Femur (tissue), 1 donor: ENCODE results near the gene HSPA1A.
A peak's percentile ranks its signal among the peaks of the same experiment; 100 is the strongest.
"Not testable (repeated sequence)": the region's sequence is repeated elsewhere in the genome, so short reads cannot be mapped to it uniquely, and the experiment has no call there.

Experiments used
- DNase-seq: peaks from one replicate; pipeline ENCODE4 v3.0.0-alpha.2; 2017

HSPA1A gene

DNA sequence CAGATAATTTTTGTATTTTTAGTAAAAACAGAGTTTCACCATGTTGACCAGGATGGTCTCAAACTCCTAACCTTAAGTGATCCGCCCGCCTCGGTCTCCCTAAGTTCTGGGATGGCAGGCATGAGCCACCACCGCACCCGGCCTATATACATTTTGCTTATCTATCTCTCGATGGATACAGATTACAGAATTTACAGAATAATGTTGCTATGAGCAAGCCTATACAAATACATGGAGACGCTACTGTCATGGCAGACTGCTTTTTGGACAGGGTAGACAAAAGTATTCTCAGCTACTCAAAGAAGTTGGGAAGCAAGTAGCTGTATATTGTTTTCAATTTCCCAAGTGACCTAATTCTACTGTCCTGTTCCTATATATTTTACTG is 1.9 kb upstream of the HSPA1A start:
- no peak for DNase-seq

DNA sequence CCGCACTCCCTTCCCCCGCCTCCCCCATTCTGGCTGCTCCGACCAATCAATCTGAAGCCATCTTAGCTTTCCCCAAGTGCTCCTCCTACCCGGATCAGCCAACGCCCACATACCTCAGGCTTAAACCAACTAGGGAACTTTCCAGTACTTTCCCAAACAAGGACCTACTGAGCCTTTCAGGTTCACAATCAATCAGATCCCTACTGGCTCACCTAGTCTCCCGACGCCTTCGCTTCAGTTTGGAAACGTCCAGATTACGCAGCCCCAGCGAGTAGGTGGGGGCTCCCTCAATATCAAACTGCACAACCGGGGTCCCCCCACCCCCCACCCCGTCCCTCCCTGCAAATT is 692 bp upstream of the HSPA1A start:
- peak; percentile 98 for DNase-seq

DNA sequence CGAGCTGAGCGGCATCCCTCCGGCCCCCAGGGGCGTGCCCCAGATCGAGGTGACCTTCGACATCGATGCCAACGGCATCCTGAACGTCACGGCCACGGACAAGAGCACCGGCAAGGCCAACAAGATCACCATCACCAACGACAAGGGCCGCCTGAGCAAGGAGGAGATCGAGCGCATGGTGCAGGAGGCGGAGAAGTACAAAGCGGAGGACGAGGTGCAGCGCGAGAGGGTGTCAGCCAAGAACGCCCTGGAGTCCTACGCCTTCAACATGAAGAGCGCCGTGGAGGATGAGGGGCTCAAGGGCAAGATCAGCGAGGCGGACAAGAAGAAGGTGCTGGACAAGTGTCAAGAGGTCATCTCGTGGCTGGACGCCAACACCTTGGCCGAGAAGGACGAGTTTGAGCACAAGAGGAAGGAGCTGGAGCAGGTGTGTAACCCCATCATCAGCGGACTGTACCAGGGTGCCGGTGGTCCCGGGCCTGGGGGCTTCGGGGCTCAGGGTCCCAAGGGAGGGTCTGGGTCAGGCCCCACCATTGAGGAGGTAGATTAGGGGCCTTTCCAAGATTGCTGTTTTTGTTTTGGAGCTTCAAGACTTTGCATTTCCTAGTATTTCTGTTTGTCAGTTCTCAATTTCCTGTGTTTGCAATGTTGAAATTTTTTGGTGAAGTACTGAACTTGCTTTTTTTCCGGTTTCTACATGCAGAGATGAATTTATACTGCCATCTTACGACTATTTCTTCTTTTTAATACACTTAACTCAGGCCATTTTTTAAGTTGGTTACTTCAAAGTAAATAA is 2.0 kb downstream of the HSPA1A start:
- DNase-seq = not testable (repeated sequence)

DNA sequence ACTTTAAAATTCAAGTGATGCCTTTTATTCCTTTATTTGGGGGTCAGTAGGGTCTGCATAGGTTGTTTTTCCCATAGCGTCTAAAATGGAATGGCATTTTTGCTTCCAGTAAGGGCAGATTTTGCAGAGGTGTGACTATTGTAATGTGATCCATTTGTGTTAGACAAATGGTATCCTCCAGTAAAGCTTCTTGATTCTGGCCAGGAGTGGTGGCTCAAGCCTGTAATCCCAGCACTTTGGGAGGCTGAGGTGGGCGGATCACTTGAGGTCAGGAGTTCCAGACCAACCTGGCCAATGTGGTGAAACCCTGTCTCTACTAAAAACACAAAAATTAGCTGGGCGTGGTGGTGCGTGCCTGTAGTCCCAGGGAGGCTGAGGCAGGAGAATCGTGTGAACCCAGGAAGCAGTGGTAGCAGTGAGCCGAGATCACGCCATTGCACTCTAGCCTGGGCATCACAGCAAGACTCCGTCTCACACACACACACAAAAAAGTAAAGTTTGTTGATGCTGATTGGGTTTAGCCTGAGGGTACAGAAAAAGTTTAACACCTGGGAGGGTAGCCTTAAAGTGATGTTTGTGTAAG is 2.7 kb downstream of the HSPA1A start:
- not testable (repeated sequence) for DNase-seq

DNA sequence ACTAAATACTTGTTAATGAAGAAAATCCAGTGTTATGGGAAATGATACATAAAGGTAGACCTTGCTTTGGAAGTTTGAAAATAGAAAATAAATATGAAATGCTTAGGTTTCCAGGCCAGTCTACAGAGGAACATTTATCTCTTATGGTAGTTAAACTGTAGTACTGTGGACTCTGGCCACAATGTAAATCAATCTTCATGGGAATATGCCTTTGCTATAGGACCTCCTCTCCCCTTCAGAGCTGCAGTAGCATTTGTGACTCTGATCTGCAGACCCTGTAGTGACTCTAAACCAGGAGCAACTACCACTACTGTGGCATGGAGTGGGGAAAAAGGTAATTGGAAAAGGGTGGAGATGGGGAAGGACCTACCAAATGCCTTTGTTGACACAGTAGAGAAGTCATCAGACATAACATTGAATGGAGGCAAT is 4.5 kb downstream of the HSPA1A start:
- no peak for DNase-seq

DNA sequence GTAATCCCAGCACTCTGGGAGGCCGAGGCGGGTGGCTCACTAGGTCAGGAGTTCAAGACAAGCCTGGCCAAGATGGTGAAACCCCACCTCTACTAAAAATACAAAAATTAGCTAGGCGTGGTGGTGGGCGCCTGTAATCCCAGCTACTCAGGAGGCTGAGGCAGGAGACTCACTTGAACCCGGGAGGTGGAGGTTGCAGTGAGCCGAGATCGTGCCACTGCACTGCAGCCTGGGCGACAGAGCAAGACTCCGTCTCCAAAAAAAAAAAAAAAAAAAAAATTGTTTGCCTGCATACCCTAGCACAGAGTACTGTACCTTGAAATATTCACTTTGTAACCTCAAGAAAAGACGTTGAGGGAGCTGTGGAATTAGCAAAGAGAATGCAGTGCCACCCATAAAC is 5.1 kb downstream of the HSPA1A start:
- DNase-seq = not testable (repeated sequence)

DNA sequence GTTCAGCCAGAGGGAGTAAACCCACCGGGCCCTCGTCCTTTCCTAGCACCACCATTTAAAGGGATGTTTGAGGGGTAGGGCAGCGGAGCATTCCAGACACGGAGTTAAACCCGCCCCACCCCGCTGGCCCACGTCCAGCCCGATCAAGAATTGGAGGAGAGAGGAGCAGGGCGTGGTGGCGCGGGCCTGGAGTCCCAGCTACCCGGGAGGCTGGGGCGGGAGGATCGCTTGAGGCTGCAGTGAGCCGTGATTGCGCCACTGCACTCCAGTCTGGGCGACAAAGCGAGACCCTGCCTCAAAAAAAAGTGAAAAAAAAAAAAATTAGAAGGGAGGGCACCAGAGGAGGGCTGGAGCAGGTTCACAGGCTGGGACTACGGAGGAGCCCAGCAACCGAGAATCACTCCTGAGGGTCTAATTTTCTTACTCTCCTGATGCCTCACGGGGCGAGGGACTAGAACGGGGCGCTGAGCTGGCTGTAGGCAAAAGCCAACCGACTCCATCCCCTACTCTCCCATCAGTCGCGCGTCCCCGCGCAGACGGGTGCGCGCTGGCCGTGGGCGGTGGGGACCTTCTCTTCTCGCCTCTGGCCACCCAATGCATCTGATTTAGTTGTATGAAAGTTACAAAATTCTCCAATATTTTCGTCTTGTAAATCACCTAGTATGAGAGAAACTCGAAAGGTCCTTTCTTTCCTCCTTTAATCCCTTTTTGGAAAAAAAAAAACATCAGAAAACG is 6.1 kb downstream of the HSPA1A start:
- peak; percentile 65 for DNase-seq

DNA sequence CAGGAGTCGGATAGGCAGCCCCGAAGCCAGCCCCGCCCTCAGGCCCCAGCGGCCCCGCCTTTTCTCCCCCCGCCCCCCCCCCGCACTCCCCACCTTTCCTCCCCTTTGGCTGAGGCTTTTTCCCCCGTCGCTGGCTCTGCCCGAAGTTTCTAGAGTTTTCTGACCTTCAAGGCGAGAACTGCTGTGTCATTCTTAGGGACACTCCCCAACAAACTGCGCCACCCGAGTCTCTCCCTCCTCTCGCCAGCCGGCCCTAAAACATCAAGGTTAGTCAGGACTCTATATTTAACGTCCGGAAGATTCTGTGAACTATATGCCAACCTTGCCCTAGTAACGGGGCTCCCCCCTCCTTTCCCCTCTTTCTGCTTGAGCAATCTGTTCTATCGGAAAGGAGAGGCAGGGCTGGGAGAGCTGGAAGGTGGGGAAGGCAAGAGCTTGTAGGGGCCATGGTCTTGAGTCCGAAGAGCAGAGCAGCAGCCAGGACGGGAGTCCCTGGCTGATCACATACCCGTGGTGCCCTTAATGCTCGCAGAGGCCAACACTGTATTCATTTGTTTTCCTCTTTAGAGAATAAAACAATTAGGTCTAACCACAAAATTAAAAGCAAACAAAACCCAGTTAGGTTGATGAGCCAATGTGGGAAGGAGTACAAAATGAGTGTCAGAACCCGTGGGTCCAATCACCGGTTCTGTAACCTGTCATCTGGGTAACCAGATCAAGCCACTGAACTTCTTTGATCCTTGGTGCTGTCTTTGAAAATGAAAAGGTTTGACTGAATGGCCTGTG is 6.9 kb downstream of the HSPA1A start:
- peak; percentile 89 for DNase-seq

DNA sequence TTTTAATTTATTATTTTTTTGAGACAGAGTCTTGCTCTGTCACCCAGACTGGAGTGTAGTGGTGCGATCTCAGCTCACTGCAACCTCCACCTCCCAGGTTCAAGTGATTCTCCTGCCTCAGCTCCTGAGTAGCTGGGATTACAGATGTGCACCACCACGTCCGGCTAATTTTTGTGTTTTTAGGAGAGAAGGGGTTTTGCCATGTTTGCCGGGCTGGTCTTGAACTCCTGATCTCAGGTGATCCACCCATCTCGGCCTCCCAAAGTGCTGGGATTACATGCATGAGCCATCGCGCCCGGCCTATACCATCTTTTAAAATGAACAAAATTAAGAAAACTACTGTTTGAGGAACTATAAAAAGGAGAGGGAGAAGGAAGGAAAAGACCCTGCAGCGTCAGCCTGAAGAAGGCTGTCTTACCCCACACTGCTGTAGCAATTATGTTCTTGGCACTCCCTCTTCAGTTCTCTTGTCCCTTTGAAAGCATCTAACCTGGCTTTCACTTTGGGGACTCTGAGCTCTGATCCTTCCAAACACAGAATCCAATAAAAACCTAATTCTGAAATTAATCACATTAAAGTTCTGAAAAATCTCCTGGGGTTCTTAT is 8.4 kb downstream of the HSPA1A start:
- DNase-seq = not testable (repeated sequence)

DNA sequence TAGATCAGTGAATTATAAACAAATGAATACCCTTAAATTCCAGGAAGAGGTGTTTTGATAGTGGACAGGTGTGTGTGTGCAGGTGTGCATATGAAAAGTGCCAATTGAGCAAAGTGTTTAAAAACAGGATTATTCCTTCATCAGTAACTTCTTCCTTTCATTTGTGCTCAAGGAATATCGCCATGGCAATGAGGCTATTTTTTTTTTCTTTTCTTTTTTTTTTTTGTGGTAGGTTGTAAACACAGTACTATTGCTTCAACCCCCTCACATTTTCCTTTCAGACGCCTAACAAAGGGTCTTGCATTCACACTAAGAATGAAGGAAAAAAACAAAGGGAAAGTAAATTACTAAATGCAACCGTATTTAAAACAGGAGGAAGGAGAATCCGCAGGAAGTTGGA is 10.2 kb downstream of the HSPA1A start:
- DNase-seq = no peak

DNA sequence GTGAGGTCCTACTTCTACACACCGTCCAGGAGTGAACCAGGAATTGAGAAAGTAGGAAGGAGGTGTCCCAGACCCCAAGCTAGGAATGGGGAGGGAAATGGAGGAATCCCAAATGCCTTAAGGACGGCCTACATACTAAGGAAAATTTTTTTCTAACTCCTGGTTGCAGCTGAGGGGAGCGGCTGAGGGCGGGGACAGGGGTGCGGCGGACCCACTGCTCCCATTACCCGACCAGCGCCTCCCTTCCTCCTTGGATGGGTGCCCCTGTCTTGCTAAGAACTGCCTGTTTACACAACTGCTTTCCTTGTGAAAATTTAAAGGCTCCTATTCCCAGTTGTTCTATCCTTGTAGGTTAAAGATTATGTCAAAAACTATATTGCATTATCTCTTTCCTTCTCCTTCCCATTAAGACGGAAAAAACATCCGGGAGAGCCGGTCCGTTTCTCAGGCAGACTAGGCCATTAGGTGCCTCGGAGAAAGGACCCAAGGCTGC is 11.5 kb downstream of the HSPA1A start:
- DNase-seq = peak; percentile 93

DNA sequence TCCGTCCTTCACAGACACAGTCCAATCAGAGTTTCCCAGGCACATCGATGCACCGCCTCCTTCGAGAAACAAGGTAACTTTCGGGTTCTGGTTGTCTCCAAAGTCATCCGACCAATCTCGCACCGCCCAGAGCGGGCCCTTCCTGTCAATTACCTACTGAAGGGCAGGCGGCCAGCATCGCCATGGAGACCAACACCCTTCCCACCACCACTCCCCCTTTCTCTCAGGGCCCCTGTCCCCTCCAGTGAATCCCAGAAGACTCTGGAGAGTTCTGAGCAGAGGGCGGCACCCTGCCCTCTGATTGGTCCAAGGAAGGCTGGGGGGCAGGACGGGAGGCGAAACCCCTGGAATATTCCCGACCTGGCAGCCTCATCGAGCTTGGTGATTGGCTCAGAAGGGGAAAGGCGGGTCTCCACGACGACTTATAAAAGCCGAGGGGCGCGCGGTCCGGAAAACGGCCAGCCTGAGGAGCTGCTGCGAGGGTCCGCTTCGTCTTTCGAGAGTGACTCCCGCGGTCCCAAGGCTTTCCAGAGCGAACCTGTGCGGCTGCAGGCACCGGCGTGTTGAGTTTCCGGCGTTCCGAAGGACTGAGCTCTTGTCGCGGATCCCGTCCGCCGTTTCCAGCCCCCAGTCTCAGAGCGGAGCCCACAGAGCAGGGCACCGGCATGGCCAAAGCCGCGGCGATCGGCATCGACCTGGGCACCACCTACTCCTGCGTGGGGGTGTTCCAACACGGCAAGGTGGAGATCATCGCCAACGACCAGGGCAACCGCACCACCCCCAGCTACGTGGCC is 12.1 kb downstream of the HSPA1A start, which contains the start of gene HSPA1B:
TSS of gene HSPA1B (plus strand) at position 453 of the 794 bp plus-strand sequence. CDS start at position 666, 213 bp downstream.
- peak; percentile 99 for DNase-seq

DNA sequence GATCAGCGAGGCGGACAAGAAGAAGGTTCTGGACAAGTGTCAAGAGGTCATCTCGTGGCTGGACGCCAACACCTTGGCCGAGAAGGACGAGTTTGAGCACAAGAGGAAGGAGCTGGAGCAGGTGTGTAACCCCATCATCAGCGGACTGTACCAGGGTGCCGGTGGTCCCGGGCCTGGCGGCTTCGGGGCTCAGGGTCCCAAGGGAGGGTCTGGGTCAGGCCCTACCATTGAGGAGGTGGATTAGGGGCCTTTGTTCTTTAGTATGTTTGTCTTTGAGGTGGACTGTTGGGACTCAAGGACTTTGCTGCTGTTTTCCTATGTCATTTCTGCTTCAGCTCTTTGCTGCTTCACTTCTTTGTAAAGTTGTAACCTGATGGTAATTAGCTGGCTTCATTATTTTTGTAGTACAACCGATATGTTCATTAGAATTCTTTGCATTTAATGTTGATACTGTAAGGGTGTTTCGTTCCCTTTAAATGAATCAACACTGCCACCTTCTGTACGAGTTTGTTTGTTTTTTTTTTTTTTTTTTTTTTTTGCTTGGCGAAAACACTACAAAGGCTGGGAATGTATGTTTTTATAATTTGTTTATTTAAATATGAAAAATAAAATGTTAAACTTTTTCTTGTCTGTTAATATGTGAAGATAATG is 14.4 kb downstream of the HSPA1A start:
- no peak for DNase-seq

DNA sequence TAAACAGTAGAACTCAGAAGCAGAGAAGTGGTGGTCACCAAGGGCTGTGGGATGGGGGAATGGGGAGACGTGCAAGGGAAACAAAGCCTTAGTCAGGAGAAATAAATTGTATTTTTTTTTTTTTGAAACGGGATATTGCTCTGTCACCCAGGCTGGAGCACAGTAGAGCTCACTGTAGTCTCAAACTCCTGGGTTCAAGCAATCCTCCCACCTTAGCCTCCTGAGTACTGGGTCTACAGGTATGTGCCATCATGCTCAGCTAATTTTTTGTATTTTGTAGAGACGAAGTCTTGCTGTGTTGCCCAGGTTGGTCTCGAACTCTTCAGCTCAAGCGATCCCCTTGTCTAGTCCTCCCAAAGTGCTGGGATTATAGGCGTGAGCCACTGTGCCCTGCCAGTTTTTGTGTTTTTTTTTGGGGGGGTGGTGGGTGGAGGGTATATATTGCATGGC is 15.6 kb downstream of the HSPA1A start:
- no peak for DNase-seq

DNA sequence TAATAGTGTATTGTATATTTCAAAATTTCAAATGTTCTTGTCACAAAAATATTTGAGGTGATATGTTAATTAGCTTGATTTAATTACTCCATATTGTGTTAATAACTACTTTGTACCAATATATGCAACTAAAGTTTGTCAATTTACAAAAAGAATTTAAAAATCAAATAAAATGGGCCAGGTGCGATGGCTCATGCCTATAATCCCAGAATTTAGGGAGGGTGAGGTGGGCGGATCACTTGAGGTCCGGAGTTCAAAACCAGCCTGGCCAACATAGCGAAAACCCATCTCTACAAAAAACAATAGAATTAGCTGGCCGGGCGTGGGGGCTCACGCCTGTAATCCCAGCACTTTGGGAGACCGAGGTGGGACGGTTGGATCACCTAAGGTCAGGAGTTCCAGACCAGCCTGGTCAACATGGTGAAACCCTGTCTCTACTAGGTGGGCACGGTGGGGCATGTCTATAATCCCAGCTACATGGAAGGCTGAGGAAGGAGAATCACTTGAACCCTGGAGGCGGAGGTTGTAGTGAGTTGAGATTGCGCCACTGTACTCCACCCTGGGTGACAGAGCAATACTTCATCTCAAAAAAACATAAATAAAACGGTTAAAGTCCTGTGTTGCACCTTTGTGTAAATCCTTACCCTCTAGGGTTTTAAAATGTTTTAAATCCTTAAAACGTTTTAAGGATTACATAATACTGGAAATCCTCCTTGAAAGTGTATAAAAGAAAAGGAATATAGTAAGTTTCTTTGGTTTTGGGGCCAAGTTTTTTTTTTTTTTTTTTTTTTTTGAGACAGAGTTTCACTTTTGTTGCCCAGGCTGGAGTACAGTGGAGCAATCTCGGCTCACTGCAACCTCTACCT is 16.2 kb downstream of the HSPA1A start:
- DNase-seq = no peak

DNA sequence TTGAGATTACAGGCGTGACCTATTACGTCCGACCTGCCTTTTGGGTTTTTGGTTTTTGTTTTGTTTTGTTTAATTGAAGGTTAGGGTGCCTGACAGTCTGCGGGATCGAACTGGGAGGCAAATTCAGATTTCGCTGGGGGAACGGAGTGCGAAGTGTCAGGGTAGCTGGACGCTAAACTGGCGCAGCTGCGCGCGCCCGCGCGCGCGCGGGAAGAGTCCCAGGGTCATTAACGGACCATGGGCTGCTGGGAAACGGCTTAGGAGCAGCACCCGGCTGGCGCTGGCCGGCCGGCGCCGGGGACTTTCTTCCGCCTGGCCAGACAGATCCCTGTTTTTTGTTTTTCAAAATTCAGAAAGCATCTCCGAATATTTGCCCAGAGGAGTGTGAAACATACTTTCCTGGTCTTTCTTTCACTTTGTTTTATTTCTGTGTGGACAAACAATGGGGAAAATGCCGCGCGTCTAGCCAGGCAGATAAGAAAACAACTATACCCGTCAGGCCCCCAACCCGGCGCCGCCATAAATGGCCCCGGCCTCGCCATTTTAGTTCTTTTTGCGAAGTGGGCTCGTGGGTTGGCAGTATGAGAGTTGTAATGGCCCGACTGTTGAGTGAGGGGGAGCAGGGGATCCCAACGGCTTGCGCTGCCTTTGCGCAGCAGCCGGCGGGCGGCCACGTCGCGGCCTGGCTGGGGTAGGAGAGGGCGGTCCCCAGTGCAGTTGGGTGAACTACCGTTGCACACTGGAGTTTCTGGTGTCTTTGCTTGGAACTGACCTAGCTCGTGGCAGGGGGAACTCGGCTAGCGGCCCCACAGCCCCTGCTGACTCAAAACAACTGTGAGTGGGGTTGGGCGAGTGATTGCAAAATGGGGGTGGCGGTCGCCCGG is 19.3 kb downstream of the HSPA1A start:
- DNase-seq = peak; percentile 94

DNA sequence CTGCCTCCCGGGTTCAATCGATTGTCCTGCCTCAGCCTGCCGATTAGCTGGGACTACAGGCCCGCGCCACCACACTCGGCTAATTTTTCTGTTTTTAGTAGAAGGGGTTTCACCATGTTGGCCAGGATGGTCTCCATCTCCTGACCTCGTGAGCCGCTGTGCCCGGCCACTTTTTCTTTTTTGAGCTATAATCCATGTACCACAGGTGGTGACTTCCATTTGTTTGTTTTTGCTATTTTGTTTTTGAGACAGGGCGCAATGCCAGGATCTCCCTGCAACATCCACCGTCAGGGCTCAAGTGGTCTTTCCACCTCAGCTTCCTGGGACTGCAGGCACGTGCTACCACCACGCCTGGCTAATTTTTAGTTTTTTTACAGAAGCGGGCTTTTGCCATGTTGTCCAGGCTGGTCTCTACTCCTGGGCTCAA is 20.7 kb downstream of the HSPA1A start:
- no peak for DNase-seq

DNA sequence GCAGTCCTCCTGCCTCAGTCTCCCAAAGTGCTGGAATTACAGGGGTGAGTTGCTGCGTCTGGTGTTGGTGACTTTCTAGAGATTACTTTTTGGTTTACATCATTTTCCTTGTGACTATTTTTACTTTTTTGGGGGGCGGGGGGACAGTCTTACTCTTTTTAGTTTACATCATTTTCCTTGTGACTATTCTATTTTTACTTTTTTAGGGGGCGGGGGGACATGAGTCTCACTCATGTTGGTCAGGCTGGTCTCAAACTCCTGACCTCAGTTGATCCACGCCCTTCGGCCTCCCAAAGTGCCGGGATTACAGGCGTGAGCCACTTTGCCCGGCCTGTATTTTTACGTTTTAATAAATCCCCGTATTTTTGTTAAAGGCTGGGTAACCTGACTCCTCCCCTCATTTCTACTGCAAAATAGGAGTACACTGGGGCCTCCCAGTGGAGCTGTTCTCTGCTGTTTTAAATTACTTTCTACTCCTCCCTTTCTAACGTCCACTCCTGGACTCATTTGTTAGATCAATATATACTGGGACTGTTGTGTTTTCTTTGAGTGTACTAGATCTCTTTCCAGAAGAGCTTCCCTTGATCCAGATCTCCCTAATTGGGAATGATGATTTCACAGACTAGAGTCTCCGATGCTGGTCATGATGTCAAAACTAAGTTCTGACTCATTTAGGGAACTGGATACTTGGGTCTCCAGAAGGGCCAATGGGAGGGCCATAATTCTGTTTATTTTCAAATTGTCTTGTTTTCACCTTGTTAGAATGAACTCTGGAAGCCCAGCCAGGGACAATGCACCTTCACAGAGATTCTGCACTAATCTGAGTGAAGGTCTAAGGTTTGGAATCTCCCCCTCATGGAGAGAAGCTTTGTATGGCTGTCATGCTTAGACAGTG is 21.4 kb downstream of the HSPA1A start:
- DNase-seq = no peak
